Measurements from ENCODE around the gene ZNF132.
A peak's percentile ranks its signal among the peaks of the same experiment; 100 is the strongest.
"Not testable (repeated sequence)": the region's sequence is repeated elsewhere in the genome, so short reads cannot be mapped to it uniquely, and the experiment has no call there.

Gene ZNF132

GRCh38 chr19:58439576-58440554 is at the start of gene ZNF132:
Gene ZNF132 (minus strand): TSS chr19:58440153. CDS start chr19:58439821, 332 bp downstream.
- peak; percentile 98 for DNase-seq (ENCODE audit: low spot score)

- not testable (repeated sequence) for DNase-seq (ENCODE audit: low spot score)
These were observed 44.4 kb upstream of the ZNF132 start for GRCh38 chr19:58484349-58484748.

- DNase-seq (ENCODE audit: low spot score) = no peak
These were observed 43.8 kb upstream of the ZNF132 start for GRCh38 chr19:58483776-58484175.

GRCh38 chr19:58482372-58482771 is 42.4 kb upstream of the ZNF132 start:
- DNase-seq (ENCODE audit: low spot score) = no peak

- DNase-seq (ENCODE audit: low spot score) = no peak
These were observed 40.9 kb upstream of the ZNF132 start for GRCh38 chr19:58480831-58481230.

GRCh38 chr19:58480481-58480830 is 40.5 kb upstream of the ZNF132 start:
- no peak for DNase-seq (ENCODE audit: low spot score)

GRCh38 chr19:58479736-58480480 is 40.0 kb upstream of the ZNF132 start:
- no peak for DNase-seq (ENCODE audit: low spot score)

GRCh38 chr19:58479303-58479702 is 39.4 kb upstream of the ZNF132 start:
- DNase-seq (ENCODE audit: low spot score) = no peak

- no peak for DNase-seq (ENCODE audit: low spot score)
These were observed 37.9 kb upstream of the ZNF132 start for GRCh38 chr19:58477871-58478270.

- no peak for DNase-seq (ENCODE audit: low spot score)
These were observed 37.2 kb upstream of the ZNF132 start for GRCh38 chr19:58477130-58477529.

GRCh38 chr19:58476498-58477015 is 36.6 kb upstream of the ZNF132 start:
- peak; percentile 55 for DNase-seq (ENCODE audit: low spot score)

GRCh38 chr19:58475714-58476497 is 36.0 kb upstream of the ZNF132 start, which contains the start of gene ZNF446:
Gene ZNF446 (plus strand): TSS chr19:58476352. CDS start chr19:58477219, 867 bp downstream.
- peak; percentile 96 for DNase-seq (ENCODE audit: low spot score)

- no peak for DNase-seq (ENCODE audit: low spot score)
These were observed 35.2 kb upstream of the ZNF132 start for GRCh38 chr19:58474997-58475713.

GRCh38 chr19:58474291-58474996 is 34.5 kb upstream of the ZNF132 start:
- peak; percentile 45 for DNase-seq (ENCODE audit: low spot score)

GRCh38 chr19:58473775-58474174 is 33.8 kb upstream of the ZNF132 start:
- DNase-seq (ENCODE audit: low spot score) = no peak

- no peak for DNase-seq (ENCODE audit: low spot score)
These were observed 31.8 kb upstream of the ZNF132 start for GRCh38 chr19:58471736-58472135.

- DNase-seq (ENCODE audit: low spot score) = not testable (repeated sequence)
These were observed 31.0 kb upstream of the ZNF132 start for GRCh38 chr19:58470837-58471543.

GRCh38 chr19:58469241-58470013 is 29.5 kb upstream of the ZNF132 start:
- no peak for DNase-seq (ENCODE audit: low spot score)

GRCh38 chr19:58468216-58468839 is 28.4 kb upstream of the ZNF132 start:
- DNase-seq (ENCODE audit: low spot score) = no peak
